H1 (cell line): Measurements from ENCODE around the gene ATP6V1C2. TPM values are rescaled to one million over a fixed set of nuclear protein-coding genes. Genes with fewer than 3 reads are reported as not detected.

Experiments used
- CTCF ChIA-PET: fragments of 300-600 bp; sonication (Branson Sonifier 250); formaldehyde crosslinking; loops from one replicate; lab custom pipeline; 2021; ENCODE audit not compliant: partially characterized antibody; lab: Charles Lee
- POLR2A ChIA-PET: fragments of 300-600 bp; sonication (Branson Sonifier 250); formaldehyde crosslinking; loops from one replicate; lab custom pipeline; 2021; ENCODE audit warnings: inconsistent platforms; ENCODE audit not compliant: partially characterized antibody; lab: Charles Lee
- DNase-seq, 2 experiments: peaks; one replicate each; pipeline versions ENCODE4 v3.0.0 to v3.0.0-alpha.2; 2010 to 2022; ENCODE audit warnings: low spot score in 2 of 2, low read depth in 1 of 2, mixed read lengths in 1 of 2
- FAIRE-seq: peaks from 2 replicates; lab custom pipeline; 2011; peaks lifted over from hg19 to GRCh38; lab: Jason Lieb, UNC
- H2AFZ ChIP-seq: 2 replicates; pipeline ENCODE4 v1.8.1; 2012; ENCODE audit warnings: low read length, inconsistent platforms
- H2AK5ac ChIP-seq: 2 replicates; pipeline ENCODE4 v1.6.1; 2013; ENCODE audit warnings: low read depth, low read length
- H2BK120ac ChIP-seq: replicated peaks from 2 replicates; pipeline ENCODE3; 2013; ENCODE audit warnings: low read depth, low read length, inconsistent platforms
- H2BK12ac ChIP-seq: 2 replicates; pipeline ENCODE4 v1.6.1; 2013; ENCODE audit warnings: low read depth, low read length
- H2BK15ac ChIP-seq: 2 replicates; pipeline ENCODE4 v1.6.1; 2013; ENCODE audit warnings: low read length
- H2BK20ac ChIP-seq: 2 replicates; pipeline ENCODE4 v1.6.1; 2013; ENCODE audit warnings: low read length
- H2BK5ac ChIP-seq: 2 replicates; pipeline ENCODE4 v1.6.1; 2013; ENCODE audit warnings: low read depth, low read length
- H3K14ac ChIP-seq: 2 replicates; pipeline ENCODE4 v1.6.1; 2013; ENCODE audit warnings: inconsistent platforms; ENCODE audit not compliant: insufficient read length
- H3K18ac ChIP-seq: 2 replicates; pipeline ENCODE4 v1.6.1; 2013; ENCODE audit warnings: low read length; ENCODE audit errors: extremely low read depth
- H3K23ac ChIP-seq: 2 replicates; pipeline ENCODE4 v1.6.1; 2013; ENCODE audit warnings: inconsistent platforms; ENCODE audit not compliant: insufficient read length
- H3K23me2 ChIP-seq: 2 replicates; pipeline ENCODE4 v1.6.1; 2013; ENCODE audit warnings: low read depth, low read length
- H3K27ac ChIP-seq: 2 replicates; pipeline ENCODE4 v1.6.1; 2011; ENCODE audit warnings: low read depth, low read length, inconsistent platforms
- H3K27me3 ChIP-seq, 4 experiments: replicated peaks in 1 of 4; 1 replicate in 1 of 4; 2 replicates in 3 of 4; pipeline versions ENCODE4 v1.6.1 to v1.8.1; 2011 to 2013; ENCODE audit warnings: low read length in 3 of 4, mild to moderate bottlenecking in 3 of 4, inconsistent platforms in 2 of 4, mixed read lengths in 2 of 4, moderate library complexity in 1 of 4; ENCODE audit not compliant: control insufficient read depth in 3 of 4, insufficient read depth in 3 of 4; ENCODE audit errors: extremely low read depth in 1 of 4
- H3K36me3 ChIP-seq, 4 experiments: 2 replicates each; pipeline versions ENCODE4 v1.6.1 to v1.8.1; 2011 to 2013; ENCODE audit warnings: mild to moderate bottlenecking in 4 of 4, low read length in 3 of 4, moderate library complexity in 2 of 4, control low read depth in 1 of 4, inconsistent platforms in 1 of 4; ENCODE audit not compliant: insufficient read depth in 4 of 4, control insufficient read depth in 2 of 4
- H3K4ac ChIP-seq: replicated peaks from 2 replicates; pipeline ENCODE3; 2013; ENCODE audit warnings: low read length, low read depth, mixed read lengths, inconsistent platforms; ENCODE audit not compliant: insufficient read length
- H3K4me1 ChIP-seq, 4 experiments: replicated peaks in 1 of 4; 1 replicate in 1 of 4; 2 replicates in 3 of 4; pipeline versions ENCODE4 v1.6.1 to v1.8.1; 2011 to 2013; ENCODE audit warnings: low read length in 3 of 4, inconsistent platforms in 2 of 4, mixed read lengths in 1 of 4; ENCODE audit not compliant: insufficient read depth in 4 of 4, control insufficient read depth in 3 of 4
- H3K4me2 ChIP-seq, 2 experiments: 2 replicates each; pipeline versions ENCODE4 v1.6.1 to v1.8.1; 2011 to 2013; ENCODE audit warnings: low read depth in 2 of 2, low read length in 2 of 2, control low read depth in 1 of 2, inconsistent platforms in 1 of 2, mild to moderate bottlenecking in 1 of 2; ENCODE audit not compliant: insufficient read depth in 1 of 2
- H3K4me3 ChIP-seq, 4 experiments: fragments of 200-600, 300-600 bp in 1 of 4; sonication (generic), shearing (Covaris generic), sonication (Bioruptor Twin) in 1 of 4; 2 replicates each; pipeline versions ENCODE4 v1.5.1 to v1.8.1; 2011 to 2016; ENCODE audit warnings: low read length in 4 of 4, low read depth in 3 of 4, control low read depth in 2 of 4, inconsistent platforms in 2 of 4, mild to moderate bottlenecking in 2 of 4, mixed read lengths in 1 of 4, moderate library complexity in 1 of 4; ENCODE audit not compliant: insufficient read depth in 2 of 4; ENCODE audit errors: extremely low read depth in 1 of 4
- H3K56ac ChIP-seq: replicated peaks from 2 replicates; pipeline ENCODE3; 2013; ENCODE audit warnings: low read depth, mild to moderate bottlenecking, mixed read lengths, low read length, inconsistent platforms; ENCODE audit not compliant: insufficient read length
- H3K79me1 ChIP-seq: 2 replicates; pipeline ENCODE4 v1.6.1; 2013; ENCODE audit warnings: low read depth, low read length, control low read depth
- H3K79me2 ChIP-seq, 2 experiments: 2 replicates each; pipeline versions ENCODE4 v1.6.1 to v1.8.1; 2012 to 2013; ENCODE audit warnings: low read length in 2 of 2, mild to moderate bottlenecking in 2 of 2, inconsistent platforms in 1 of 2; ENCODE audit not compliant: insufficient read depth in 2 of 2, control insufficient read depth in 1 of 2
- H3K9ac ChIP-seq, 4 experiments: replicated peaks in 1 of 4; 1 replicate in 1 of 4; 2 replicates in 3 of 4; pipeline versions ENCODE4 v1.6.1 to v1.8.1; 2011 to 2013; ENCODE audit warnings: low read depth in 3 of 4, low read length in 3 of 4, control low read depth in 2 of 4, mild to moderate bottlenecking in 2 of 4, moderate library complexity in 2 of 4, inconsistent platforms in 1 of 4; ENCODE audit errors: extremely low read depth in 1 of 4
- H3K9me3 ChIP-seq, 2 experiments: 2 replicates each; pipeline versions ENCODE4 v1.6.1 to v1.8.1; 2012 to 2013; ENCODE audit warnings: mild to moderate bottlenecking in 2 of 2, moderate library complexity in 2 of 2, control low read depth in 1 of 2, inconsistent platforms in 1 of 2, low read depth in 1 of 2, low read length in 1 of 2, mixed read lengths in 1 of 2; ENCODE audit not compliant: insufficient read depth in 2 of 2
- H4K20me1 ChIP-seq, 2 experiments: replicated peaks in 1 of 2; 2 replicates each; pipeline versions ENCODE3 to v1.8.1; 2011 to 2013; ENCODE audit warnings: inconsistent platforms in 2 of 2, low read length in 2 of 2, mild to moderate bottlenecking in 1 of 2; ENCODE audit not compliant: insufficient read depth in 2 of 2, control insufficient read depth in 1 of 2
- H4K5ac ChIP-seq: 2 replicates; pipeline ENCODE4 v1.6.1; 2013; ENCODE audit warnings: low read length, low read depth, mixed read lengths, inconsistent platforms; ENCODE audit not compliant: insufficient read length
- H4K8ac ChIP-seq: 2 replicates; pipeline ENCODE4 v1.8.0; 2013; ENCODE audit warnings: mild to moderate bottlenecking, moderate library complexity, low read length, inconsistent platforms; ENCODE audit not compliant: insufficient read depth; ENCODE audit errors: extremely low read depth
- H4K91ac ChIP-seq: replicated peaks from 2 replicates; pipeline ENCODE3; 2013; ENCODE audit warnings: low read length, mixed read lengths, inconsistent platforms; ENCODE audit not compliant: insufficient read length
- BACH1 ChIP-seq: IDR thresholded peaks from 2 replicates; pipeline ENCODE4 v1.6.1; 2012; ENCODE audit warnings: low read length, improper control_type of control experiment
- BCL11A ChIP-seq, 2 experiments: IDR thresholded peaks; one replicate each; pipeline ENCODE4 v1.6.1; 2011; ENCODE audit warnings: low read depth in 2 of 2, low read length in 2 of 2, mild to moderate bottlenecking in 2 of 2
- CEBPB ChIP-seq: IDR thresholded peaks from 2 replicates; pipeline ENCODE4 v1.6.1; 2012; ENCODE audit warnings: low read depth, low read length
- EGR1 ChIP-seq: IDR thresholded peaks from 2 replicates; pipeline ENCODE4 v1.6.1; 2011; ENCODE audit warnings: low read depth, low read length, borderline replicate concordance
- EP300 ChIP-seq, 2 experiments: IDR thresholded peaks; 1 replicate in 1 of 2; 2 replicates in 1 of 2; pipeline ENCODE4 v1.6.1; 2011 to 2012; ENCODE audit warnings: low read depth in 2 of 2, low read length in 2 of 2, mild to moderate bottlenecking in 2 of 2, borderline replicate concordance in 1 of 2, inconsistent platforms in 1 of 2, moderate library complexity in 1 of 2
- GABPA ChIP-seq: IDR thresholded peaks from 2 replicates; pipeline ENCODE4 v1.6.1; 2011; ENCODE audit warnings: mild to moderate bottlenecking, low read length, moderate library complexity, borderline replicate concordance; ENCODE audit not compliant: insufficient read depth
- JUND ChIP-seq: IDR thresholded peaks from 2 replicates; pipeline ENCODE4 v1.6.1; 2011; ENCODE audit warnings: mild to moderate bottlenecking, improper control_type of control experiment, low read length
- KDM4A ChIP-seq: IDR thresholded peaks from one replicate; pipeline ENCODE4 v1.7.1; 2012; ENCODE audit warnings: low read depth, mild to moderate bottlenecking, moderate library complexity, low read length, inconsistent platforms; ENCODE audit not compliant: severe bottlenecking
- NRF1 ChIP-seq: IDR thresholded peaks from 2 replicates; pipeline ENCODE4 v1.6.1; 2011; ENCODE audit warnings: mild to moderate bottlenecking, low read depth, low read length, improper control_type of control experiment
- RNF2 ChIP-seq: fragments of 200-900, 300-1000 bp; sonication (generic); IDR thresholded peaks from 2 replicates; pipeline ENCODE4 v1.7.1; 2016; ENCODE audit warnings: borderline replicate concordance, low read depth, mild to moderate bottlenecking, antibody characterized with exemption, low read length; ENCODE audit not compliant: poor library complexity, severe bottlenecking; ENCODE audit errors: missing control alignments
- TAF1 ChIP-seq: IDR thresholded peaks from 2 replicates; pipeline ENCODE4 v1.6.1; 2011; ENCODE audit warnings: mild to moderate bottlenecking, low read depth, low read length
- ZNF274 ChIP-seq: IDR thresholded peaks from 2 replicates; pipeline ENCODE4 v1.7.0; 2012; ENCODE audit warnings: low read length, borderline replicate concordance; ENCODE audit errors: extremely low read depth
- WGBS, 2 experiments: shearing (Covaris generic) in 1 of 2; methylation state at CpG; one replicate each; pipeline versions ENCODE4 v1.1.6 to v1.1.7; 2013 to 2015; ENCODE audit warnings: low lambda C conversion rate in 2 of 2, mixed read lengths in 2 of 2, inconsistent platforms in 1 of 2, low coverage in 1 of 2, missing lambda C conversion rate in 1 of 2; ENCODE audit not compliant: insufficient replicate concordance in 2 of 2, insufficient coverage in 1 of 2, insufficient read length in 1 of 2; ENCODE audit errors: extremely low coverage in 1 of 2, missing lambda C conversion rate in 1 of 2; 5-methylcytosine and 5-hydroxymethylcytosine counted together
- polyA plus RNA-seq, 7 experiments: library from polyadenylated mRNA; depleted of rRNA in 3 of 7; stranded (reverse) in 5 of 7; unstranded in 2 of 7; fragments of >200 nt in 5 of 7; fragments of 200-250 nt in 2 of 7; gene quantifications; 1 replicate in 5 of 7; 2 replicates in 1 of 7; 4 replicates in 1 of 7; pipeline versions ENCODE4 v1.2.1 to v1.2.3, GENCODE V29; 2011 to 2013; ENCODE audit warnings: missing spikeins in 2 of 7, mixed read lengths in 2 of 7
- total RNA-seq: library from RNA; stranded (reverse); fragmentation: NEBNext Ultra II Directional; extraction: Animal tissue kit (Norgen Biotek cat#: 25700); gene quantifications from 2 replicates; pipeline ENCODE4 v1.2.1, GENCODE V29; 2021
- TF ChIP-seq, protein P1 (sequence below): IDR thresholded peaks from 2 replicates; pipeline ENCODE4 v1.6.1; 2012; ENCODE audit warnings: inconsistent platforms

Gene ATP6V1C2
- total and polyA plus RNA-seq, 2 of the 8 experiments (the other 6 are each of a cell fraction or from before 2014, with no cell fraction given), result 0.29 to 0.74 TPM

DNA sequence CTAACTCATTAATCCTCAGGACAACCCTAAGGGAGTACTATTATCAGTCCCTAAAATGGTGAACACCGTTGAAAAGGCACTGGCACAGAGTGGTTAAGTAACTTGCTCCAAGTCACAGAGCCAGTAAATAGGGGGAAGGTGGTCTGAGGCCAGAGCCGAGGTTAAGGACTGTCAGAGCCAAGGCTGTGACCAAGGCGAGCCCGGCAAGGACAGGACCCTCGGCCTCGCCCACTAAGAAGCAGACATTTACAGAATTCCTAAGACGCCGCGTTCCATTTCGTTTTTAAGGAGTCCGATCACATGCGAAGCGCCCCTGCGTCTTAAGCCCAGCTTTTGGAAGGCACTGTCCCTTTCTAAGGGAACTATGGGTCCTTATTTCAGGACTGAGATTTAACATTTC, 90.1 kb downstream of the ATP6V1C2 start:
- POLR2A ChIA-PET, result interaction anchor here (1.2 kb wide), 1 partner anchor 18 kb away, joined by 3 read pairs; no protein-coding TSS in a partner anchor
- WGBS, 2 experiments, result 11% methylated on average over 14 of the region's 14 CpGs; no CpG with 5 or more reads in 1 of the 2 experiments
- peak overlapping the region; percentile 56 to 87 (median 69) for H3K4me3 ChIP-seq
- H3K79me1 ChIP-seq, result peaks cover 7% of the 10 kb centered on the region; the same call in 1 of the 2 replicates
- TF ChIP-seq EP300 (IDR thresholded peaks at IDR 0.05; ENCODE audit: borderline replicate concordance in 1 of 2, low read depth in 2 of 2, low read length in 2 of 2) (no peak), CEBPB (no peak), RNF2 (no peak), JUND (no peak), KDM4A (no peak), EGR1 (no peak), GABPA (no peak), ZNF274 (no peak), BCL11A (IDR thresholded peaks at IDR 0.05; ENCODE audit: low read depth in 2 of 2, low read length in 2 of 2) (no peak), BACH1 (no peak), TAF1 (no peak), NRF1 (no peak)
- TF ChIP-seq, protein P1, sequence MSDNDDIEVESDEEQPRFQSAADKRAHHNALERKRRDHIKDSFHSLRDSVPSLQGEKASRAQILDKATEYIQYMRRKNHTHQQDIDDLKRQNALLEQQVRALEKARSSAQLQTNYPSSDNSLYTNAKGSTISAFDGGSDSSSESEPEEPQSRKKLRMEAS, result no peak
- peak overlapping the region in 3 of 4 experiments; percentile 42 to 96 (median 79); a peak in 6 of 7 replicates for H3K9ac ChIP-seq
- no peak overlapping the region for H2BK20ac ChIP-seq
- FAIRE-seq (no peak), DNase-seq (no peak)
- H3K79me2 ChIP-seq, result peaks cover 46 to 57% of the 10 kb centered on the region in 2 experiments
- no peak overlapping the region for H3K56ac ChIP-seq
- CTCF ChIA-PET, result interaction anchor here (1.0 to 1.3 kb wide), 3 partner anchors 11 to 62 kb away, joined by 3 to 5 read pairs (median 4); no protein-coding TSS in a partner anchor
- H4K91ac ChIP-seq, result no peak overlapping the region
- H2AK5ac ChIP-seq, result 0 out of 2 replicates have a peak overlapping the region, but pooled peaks have one; percentile 90
- no peaks in the 10 kb centered on the region for H3K9me3 ChIP-seq
- no peak overlapping the region for H3K23ac ChIP-seq
- 0 out of 2 replicates have a peak overlapping the region, but pooled peaks have one; percentile 30 for H2BK5ac ChIP-seq
- peaks cover 8% of the 10 kb centered on the region; the same call in 1 of the 2 replicates for H3K23me2 ChIP-seq
- H3K18ac ChIP-seq, result no peak overlapping the region
- no peak overlapping the region for H2AFZ ChIP-seq
- H3K27me3 ChIP-seq, result no peaks in the 10 kb centered on the region; a peak in 2 of 7 replicates
- H2BK12ac ChIP-seq, result no peak overlapping the region
- peak overlapping the region; percentile 38; the same call in 1 of the 2 replicates for H3K27ac ChIP-seq
- H3K14ac ChIP-seq, result no peak overlapping the region
- H4K20me1 ChIP-seq, result peaks cover 15 to 20% of the 10 kb centered on the region in 2 experiments
- H2BK15ac ChIP-seq, result no peak overlapping the region
- peak overlapping the region; percentile 82 to 100 for H3K4me2 ChIP-seq
- H3K4ac ChIP-seq, result no peak overlapping the region
- H3K36me3 ChIP-seq, result peaks cover 0 to 16% (median 0%) of the 10 kb centered on the region in 4 experiments; a peak in 1 of 8 replicates
- H3K4me1 ChIP-seq, result peaks cover 0 to 15% (median 4%) of the 10 kb centered on the region in 4 experiments; a peak in 6 of 7 replicates
- no peak overlapping the region for H4K5ac ChIP-seq
- H2BK120ac ChIP-seq, result no peak overlapping the region
- no peak overlapping the region for H4K8ac ChIP-seq
